Endothelial cell of umbilical vein (primary cell): Measurements from ENCODE around the gene ZNF362.

Experiments used
- EZH2 ChIP-seq: IDR thresholded peaks from 2 replicates; pipeline ENCODE4 v1.6.1; 2012; ENCODE audit warnings: borderline replicate concordance, low read depth, mild to moderate bottlenecking, moderate library complexity, low read length, inconsistent platforms; ENCODE audit not compliant: severe bottlenecking
- FOS ChIP-seq: IDR thresholded peaks from 2 replicates; pipeline ENCODE4 v1.6.1; 2011; ENCODE audit warnings: mild to moderate bottlenecking, low read length, moderate library complexity, borderline replicate concordance; ENCODE audit not compliant: insufficient read depth
- GATA2 ChIP-seq: IDR thresholded peaks from 2 replicates; pipeline ENCODE4 v1.7.0; 2011; ENCODE audit warnings: low read depth, mild to moderate bottlenecking, moderate library complexity, mixed read lengths, low read length; ENCODE audit not compliant: insufficient read length, insufficient read depth
- JUN ChIP-seq: IDR thresholded peaks from 2 replicates; pipeline ENCODE4 v1.6.1; 2011; ENCODE audit warnings: borderline replicate concordance, low read depth; ENCODE audit not compliant: insufficient read length, insufficient read depth
- MYC ChIP-seq: IDR thresholded peaks from one replicate; pipeline ENCODE4 v1.6.1; 2011; ENCODE audit warnings: mild to moderate bottlenecking, low read depth, low read length
- POLR2A ChIP-seq: IDR thresholded peaks from 2 replicates; pipeline ENCODE4 v1.6.1; 2012; ENCODE audit warnings: low read depth, mild to moderate bottlenecking, control low read depth, low read length
- POLR2AphosphoS5 ChIP-seq: IDR thresholded peaks from 2 replicates; pipeline ENCODE4 v1.6.1; 2012; ENCODE audit warnings: low read depth, mild to moderate bottlenecking, control low read depth, low read length, moderate library complexity; ENCODE audit not compliant: insufficient read depth
- TF ChIP-seq, protein P1 (sequence below): IDR thresholded peaks from 2 replicates; pipeline ENCODE4 v1.6.1; 2011; ENCODE audit not compliant: insufficient read depth, insufficient read length
- TF ChIP-seq, protein P2 (sequence below), 2 donors: IDR thresholded peaks; 1 replicate in 1 of 2; 2 replicates in 1 of 2; pipeline ENCODE4 v1.5.1; 2011; ENCODE audit warnings: low read length in 2 of 2, mild to moderate bottlenecking in 2 of 2, moderate library complexity in 2 of 2, control low read depth in 1 of 2, inconsistent platforms in 1 of 2, low read depth in 1 of 2; ENCODE audit not compliant: insufficient read depth in 1 of 2; ENCODE audit errors: extremely low read depth in 1 of 2

DNA sequence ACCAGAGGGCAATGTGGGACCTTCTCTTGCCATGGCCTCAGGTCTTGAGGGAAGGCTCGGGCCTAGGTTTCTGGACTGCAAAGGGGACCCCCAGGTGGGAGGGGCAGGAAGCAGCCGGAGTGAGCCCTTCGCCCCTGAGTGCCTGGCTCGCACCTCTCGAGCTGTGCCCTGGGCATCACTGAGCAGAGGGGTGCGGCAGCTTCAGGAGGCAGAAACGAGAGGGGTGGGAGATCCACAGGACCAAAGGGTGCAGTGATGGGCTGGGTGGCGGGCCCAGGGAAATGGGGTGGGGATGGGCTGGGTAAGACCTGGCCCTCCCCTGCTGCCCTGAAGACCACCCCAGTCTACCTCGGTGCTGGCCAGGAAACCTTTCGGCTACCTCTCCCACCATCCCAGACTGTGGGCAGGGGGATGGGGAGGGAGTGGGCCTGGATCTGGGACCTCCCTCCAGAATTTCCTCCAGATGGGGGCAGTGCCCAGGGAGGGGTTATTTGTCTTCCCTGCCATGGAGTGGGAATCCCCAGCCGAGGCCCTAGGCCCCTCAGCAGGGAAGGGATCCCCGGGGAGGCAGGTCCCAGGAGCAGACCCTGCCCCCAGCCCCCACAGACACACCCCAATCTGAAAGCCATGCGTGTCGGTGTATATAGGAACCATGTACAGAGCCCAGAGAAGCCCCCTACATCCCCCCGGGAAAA is 43.3 kb downstream of the ZNF362 start:
- TF ChIP-seq, protein P1, sequence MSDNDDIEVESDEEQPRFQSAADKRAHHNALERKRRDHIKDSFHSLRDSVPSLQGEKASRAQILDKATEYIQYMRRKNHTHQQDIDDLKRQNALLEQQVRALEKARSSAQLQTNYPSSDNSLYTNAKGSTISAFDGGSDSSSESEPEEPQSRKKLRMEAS = no peak
- TF ChIP-seq EZH2 (no peak), POLR2A (no peak), POLR2AphosphoS5 (no peak), MYC (no peak), JUN (no peak), GATA2 (no peak), FOS (no peak)
- TF ChIP-seq, protein P2, sequence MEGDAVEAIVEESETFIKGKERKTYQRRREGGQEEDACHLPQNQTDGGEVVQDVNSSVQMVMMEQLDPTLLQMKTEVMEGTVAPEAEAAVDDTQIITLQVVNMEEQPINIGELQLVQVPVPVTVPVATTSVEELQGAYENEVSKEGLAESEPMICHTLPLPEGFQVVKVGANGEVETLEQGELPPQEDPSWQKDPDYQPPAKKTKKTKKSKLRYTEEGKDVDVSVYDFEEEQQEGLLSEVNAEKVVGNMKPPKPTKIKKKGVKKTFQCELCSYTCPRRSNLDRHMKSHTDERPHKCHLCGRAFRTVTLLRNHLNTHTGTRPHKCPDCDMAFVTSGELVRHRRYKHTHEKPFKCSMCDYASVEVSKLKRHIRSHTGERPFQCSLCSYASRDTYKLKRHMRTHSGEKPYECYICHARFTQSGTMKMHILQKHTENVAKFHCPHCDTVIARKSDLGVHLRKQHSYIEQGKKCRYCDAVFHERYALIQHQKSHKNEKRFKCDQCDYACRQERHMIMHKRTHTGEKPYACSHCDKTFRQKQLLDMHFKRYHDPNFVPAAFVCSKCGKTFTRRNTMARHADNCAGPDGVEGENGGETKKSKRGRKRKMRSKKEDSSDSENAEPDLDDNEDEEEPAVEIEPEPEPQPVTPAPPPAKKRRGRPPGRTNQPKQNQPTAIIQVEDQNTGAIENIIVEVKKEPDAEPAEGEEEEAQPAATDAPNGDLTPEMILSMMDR (IDR thresholded peaks at IDR 0.05; ENCODE audit: extremely low read depth in 1 of 2, insufficient read depth in 1 of 2, low read depth in 1 of 2, low read length in 2 of 2) = no peak
